Measurements from ENCODE around the gene MRPS12.
A peak's percentile ranks its signal among the peaks of the same experiment; 100 is the strongest.

The MRPS12 gene

DNA sequence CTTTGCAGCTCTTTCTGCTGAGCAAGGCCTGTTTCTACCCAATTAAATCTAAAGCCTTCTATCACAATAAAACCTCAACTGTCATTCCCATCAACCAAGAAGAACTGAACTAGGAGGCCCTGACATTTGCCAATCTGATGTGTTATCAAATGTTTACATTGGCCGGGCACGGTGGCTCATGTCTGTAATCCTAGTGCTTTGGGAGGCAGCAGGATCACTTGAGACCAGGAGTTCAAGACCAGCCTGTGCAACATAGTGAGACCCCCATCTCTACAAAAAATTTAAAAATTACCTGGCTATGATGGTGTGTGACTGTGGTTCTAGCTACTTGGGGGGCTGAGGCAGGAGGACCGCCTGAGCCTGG lies 47.6 kb downstream of the MRPS12 start:
- H3K9me2 ChIP-seq (replicated peaks; ENCODE audit: insufficient read depth, low read length), result no peaks in the 10 kb centered on the region
- peaks cover 28% of the 10 kb centered on the region for H3K27me3 ChIP-seq (replicated peaks; ENCODE audit: insufficient read depth, low read length)
- H3F3A ChIP-seq (ENCODE audit: insufficient read depth, low read length), result no peaks in the 10 kb centered on the region
- H3K4me1 ChIP-seq (ENCODE audit: low read length), result peaks cover 12% of the 10 kb centered on the region
- peak overlapping the region; percentile 45; the same call in 1 of the 2 replicates for H3K27ac ChIP-seq (ENCODE audit: low read length)
- H4K20me1 ChIP-seq (ENCODE audit: insufficient read depth, low read length), result no peaks in the 10 kb centered on the region
- no peaks in the 10 kb centered on the region for H3K79me2 ChIP-seq (ENCODE audit: low read length)
- no peak for DNase-seq
- no peak overlapping the region for H3K4me2 ChIP-seq (ENCODE audit: low read depth, low read length)
- no peak overlapping the region for H3K4me3 ChIP-seq (ENCODE audit: low read length)
- no peak overlapping the region; the same call in 1 of the 2 replicates for H2AFZ ChIP-seq (ENCODE audit: low read length)
- TF ChIP-seq EZH2phosphoT487 (IDR thresholded peaks at IDR 0.05; ENCODE audit: low read length) (no peak), CTCF (IDR thresholded peaks at IDR 0.05; ENCODE audit: low read length) (no peak), EZH2 (optimal IDR thresholded peaks at IDR 0.05; ENCODE audit: low read depth, low read length) (no peak)
- no peak overlapping the region for H3K9ac ChIP-seq (ENCODE audit: low read length)
- no peaks in the 10 kb centered on the region for H3K9me3 ChIP-seq (replicated peaks; ENCODE audit: insufficient read depth, low read length)
- no peaks in the 10 kb centered on the region for H3K36me3 ChIP-seq (replicated peaks; ENCODE audit: insufficient read depth, low read length)

DNA sequence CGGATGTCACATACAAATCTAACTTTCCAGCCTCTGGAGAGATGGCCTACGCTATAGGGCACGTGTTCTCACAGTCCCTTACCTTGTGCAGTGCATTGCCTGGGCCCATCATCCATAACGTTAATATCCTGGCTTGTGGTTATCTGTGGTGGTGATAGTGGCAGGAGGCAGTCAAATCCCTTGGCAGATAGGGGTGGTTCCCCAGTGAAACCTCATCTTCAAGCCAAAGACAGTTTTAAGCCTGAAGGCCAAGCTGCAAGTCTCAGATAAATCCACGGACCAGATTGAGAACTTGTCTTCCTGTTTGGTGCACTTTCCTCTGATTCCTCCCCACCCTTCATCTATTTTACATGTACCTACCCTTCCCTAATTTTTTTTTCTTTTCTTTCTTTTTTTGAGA lies 49.1 kb downstream of the MRPS12 start:
- TF ChIP-seq CTCF (IDR thresholded peaks at IDR 0.05; ENCODE audit: low read length), result no peak
- no peak for TF ChIP-seq EZH2 (optimal IDR thresholded peaks at IDR 0.05; ENCODE audit: low read depth, low read length)
- TF ChIP-seq EZH2phosphoT487 (IDR thresholded peaks at IDR 0.05; ENCODE audit: low read length), result no peak
- H3K9me2 ChIP-seq (replicated peaks; ENCODE audit: insufficient read depth, low read length), result no peaks in the 10 kb centered on the region
- no peaks in the 10 kb centered on the region for H3F3A ChIP-seq (ENCODE audit: insufficient read depth, low read length)
- H3K9me3 ChIP-seq (replicated peaks; ENCODE audit: insufficient read depth, low read length), result no peaks in the 10 kb centered on the region
- H3K4me1 ChIP-seq (ENCODE audit: low read length), result peaks cover 12% of the 10 kb centered on the region
- no peaks in the 10 kb centered on the region for H4K20me1 ChIP-seq (ENCODE audit: insufficient read depth, low read length)
- no peak overlapping the region for H2AFZ ChIP-seq (ENCODE audit: low read length)
- no peaks in the 10 kb centered on the region for H3K36me3 ChIP-seq (replicated peaks; ENCODE audit: insufficient read depth, low read length)
- no peak overlapping the region for H3K4me3 ChIP-seq (ENCODE audit: low read length)
- H3K79me2 ChIP-seq (ENCODE audit: low read length), result no peaks in the 10 kb centered on the region
- H3K27ac ChIP-seq (ENCODE audit: low read length), result no peak overlapping the region
- DNase-seq, result no peak
- H3K27me3 ChIP-seq (replicated peaks; ENCODE audit: insufficient read depth, low read length), result peaks cover 23% of the 10 kb centered on the region
- H3K9ac ChIP-seq (ENCODE audit: low read length), result no peak overlapping the region
- H3K4me2 ChIP-seq (ENCODE audit: low read depth, low read length), result no peak overlapping the region

DNA sequence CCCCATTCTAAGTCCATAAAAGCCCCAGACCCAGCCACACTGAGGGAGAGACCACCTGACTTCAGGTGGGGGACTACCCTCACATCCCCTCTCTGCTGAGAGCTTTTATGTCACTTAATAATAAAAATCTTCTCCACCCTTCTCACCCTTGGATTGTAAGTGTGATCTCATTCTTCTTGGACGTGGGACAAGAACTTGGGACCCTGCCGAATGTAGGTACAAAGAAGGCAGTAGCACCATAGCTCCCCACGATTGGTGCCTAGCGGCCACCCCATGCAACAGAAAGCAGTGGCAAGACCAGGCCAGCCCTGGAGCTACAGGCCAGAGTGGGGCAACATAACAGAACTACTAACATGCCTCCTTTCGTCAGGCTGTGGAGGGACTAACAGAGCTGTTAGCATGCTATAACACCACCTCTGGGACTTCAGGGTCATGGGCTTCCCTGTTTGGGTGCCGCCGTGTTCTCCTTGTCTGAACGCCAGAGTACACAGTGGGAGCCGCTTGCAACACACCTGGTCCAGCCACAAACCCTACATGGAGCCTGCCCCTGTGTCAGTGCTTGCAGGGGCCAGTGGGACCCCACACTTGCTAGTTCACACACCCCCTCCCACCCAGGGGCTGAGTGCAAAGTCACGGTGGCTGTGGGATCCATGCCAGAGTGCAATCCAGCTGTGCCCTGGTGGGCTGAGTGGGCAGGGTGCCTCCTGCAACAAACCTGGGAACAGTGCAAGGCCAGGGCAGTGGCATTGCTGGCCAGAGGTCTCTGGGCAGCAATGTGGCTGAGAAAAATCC lies 50.0 kb downstream of the MRPS12 start:
- Histone ChIP-seq H3K9ac (ENCODE audit: low read length) (no peak overlapping the region), H3K27ac (ENCODE audit: low read length) (no peak overlapping the region), H3K9me3 (replicated peaks; ENCODE audit: insufficient read depth, low read length) (no peaks in the 10 kb centered on the region), H3K79me2 (ENCODE audit: low read length) (no peaks in the 10 kb centered on the region), H3K4me3 (ENCODE audit: low read length) (no peak overlapping the region), H4K20me1 (ENCODE audit: insufficient read depth, low read length) (no peaks in the 10 kb centered on the region), H3K36me3 (replicated peaks; ENCODE audit: insufficient read depth, low read length) (no peaks in the 10 kb centered on the region), H3K4me2 (ENCODE audit: low read depth, low read length) (no peak overlapping the region), H2AFZ (ENCODE audit: low read length) (no peak overlapping the region), H3F3A (ENCODE audit: insufficient read depth, low read length) (no peaks in the 10 kb centered on the region), H3K4me1 (ENCODE audit: low read length) (peaks cover 12% of the 10 kb centered on the region), H3K9me2 (replicated peaks; ENCODE audit: insufficient read depth, low read length) (no peaks in the 10 kb centered on the region), H3K27me3 (replicated peaks; ENCODE audit: insufficient read depth, low read length) (peaks cover 16% of the 10 kb centered on the region)
- no peak for DNase-seq
- TF ChIP-seq EZH2phosphoT487 (IDR thresholded peaks at IDR 0.05; ENCODE audit: low read length), result no peak
- no peak for TF ChIP-seq CTCF (IDR thresholded peaks at IDR 0.05; ENCODE audit: low read length)
- no peak for TF ChIP-seq EZH2 (optimal IDR thresholded peaks at IDR 0.05; ENCODE audit: low read depth, low read length)

All from MM.1S (cell line).